PC-3 (cell line): ENCODE data around the gene MAMLD1.

ENCODE experiments used
- EZH2 ChIP-seq: fragments of 300-600 bp; sonication (generic); IDR thresholded peaks from one replicate; pipeline ENCODE4 v1.6.1; 2017; ENCODE audit warnings: antibody characterized with exemption, mild to moderate bottlenecking, low read length; ENCODE audit not compliant: unreplicated experiment
- EZH2phosphoT487 ChIP-seq: fragments of 300-600 bp; sonication (generic); IDR thresholded peaks from 2 replicates; pipeline ENCODE4 v1.6.1; 2018; ENCODE audit warnings: mild to moderate bottlenecking, antibody characterized with exemption, low read length, borderline replicate concordance
- TF ChIP-seq, protein P1 (sequence below): fragments of 300-600 bp; sonication (generic); conservative IDR thresholded peaks from 2 replicates; pipeline ENCODE4 v1.5.1; 2017; ENCODE audit warnings: antibody characterized with exemption, low read depth, mild to moderate bottlenecking, low read length

DNA sequence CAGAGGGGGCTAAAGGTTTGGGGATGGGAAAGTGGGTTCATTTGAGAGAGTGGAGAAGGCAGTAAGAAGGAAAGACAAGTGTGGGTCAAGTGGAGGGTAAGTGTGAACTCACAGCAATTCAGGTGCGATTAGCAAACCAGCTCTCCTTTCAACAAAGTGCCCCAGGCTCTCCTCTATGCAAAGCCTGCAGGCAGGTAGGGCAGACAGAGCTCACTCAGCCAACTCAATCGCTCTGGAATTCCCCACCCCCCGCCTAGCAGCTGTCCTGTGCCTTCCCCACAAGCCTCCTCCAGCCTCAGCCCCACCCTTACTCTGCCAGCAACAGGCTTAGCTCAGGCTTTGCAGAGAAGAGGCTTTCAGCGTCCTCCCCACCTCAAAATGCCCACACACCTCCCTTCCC, 14.8 kb upstream of the MAMLD1 start:
- TF ChIP-seq, protein P1, sequence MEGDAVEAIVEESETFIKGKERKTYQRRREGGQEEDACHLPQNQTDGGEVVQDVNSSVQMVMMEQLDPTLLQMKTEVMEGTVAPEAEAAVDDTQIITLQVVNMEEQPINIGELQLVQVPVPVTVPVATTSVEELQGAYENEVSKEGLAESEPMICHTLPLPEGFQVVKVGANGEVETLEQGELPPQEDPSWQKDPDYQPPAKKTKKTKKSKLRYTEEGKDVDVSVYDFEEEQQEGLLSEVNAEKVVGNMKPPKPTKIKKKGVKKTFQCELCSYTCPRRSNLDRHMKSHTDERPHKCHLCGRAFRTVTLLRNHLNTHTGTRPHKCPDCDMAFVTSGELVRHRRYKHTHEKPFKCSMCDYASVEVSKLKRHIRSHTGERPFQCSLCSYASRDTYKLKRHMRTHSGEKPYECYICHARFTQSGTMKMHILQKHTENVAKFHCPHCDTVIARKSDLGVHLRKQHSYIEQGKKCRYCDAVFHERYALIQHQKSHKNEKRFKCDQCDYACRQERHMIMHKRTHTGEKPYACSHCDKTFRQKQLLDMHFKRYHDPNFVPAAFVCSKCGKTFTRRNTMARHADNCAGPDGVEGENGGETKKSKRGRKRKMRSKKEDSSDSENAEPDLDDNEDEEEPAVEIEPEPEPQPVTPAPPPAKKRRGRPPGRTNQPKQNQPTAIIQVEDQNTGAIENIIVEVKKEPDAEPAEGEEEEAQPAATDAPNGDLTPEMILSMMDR: no peak
- TF ChIP-seq EZH2 (no peak), EZH2phosphoT487 (no peak)
